C4-2B (cell line): ENCODE results near the gene ETV5.

Source experiments
- CTCF ChIP-seq: fragments of 450-650 bp; conservative IDR thresholded peaks from 2 replicates; pipeline ENCODE4 v1.5.1; 2017; ENCODE audit warnings: mild to moderate bottlenecking
- ZFX ChIP-seq: fragments of 450-650 bp; IDR thresholded peaks from 2 replicates; pipeline ENCODE4 v1.6.1; 2017

- TF ChIP-seq CTCF (no peak), ZFX (no peak)
Observed at GRCh38 chr3:186143250-186143649, 34.4 kb upstream of the ETV5 start.
